NCI-H2227 (cell line): Measurements from ENCODE around the gene SPTA1.
"Not testable (repeated sequence)": the region's sequence is repeated elsewhere in the genome, so short reads cannot be mapped to it uniquely, and the experiment has no call there.

ENCODE experiments used
- DNase-seq: peaks from one replicate; lab custom pipeline; 2025; ENCODE audit not compliant: unreplicated experiment; lab: John Stamatoyannopoulos, UW

SPTA1 gene

GRCh38 chr1:158686111-158687009 lies at the start of gene SPTA1:
Gene SPTA1, minus strand, starts transcription at chr1:158686715. Its CDS starts 198 bp downstream, at chr1:158686517.
- no peak for DNase-seq

- DNase-seq = no peak
Measured at GRCh38 chr1:158735848-158736247, 49.3 kb upstream of the SPTA1 start.

- DNase-seq = no peak
Measured at GRCh38 chr1:158732524-158732923, 46.0 kb upstream of the SPTA1 start.

- no peak for DNase-seq
Measured at GRCh38 chr1:158731707-158732106, 45.2 kb upstream of the SPTA1 start.

- no peak for DNase-seq
Measured at GRCh38 chr1:158730453-158730852, 43.9 kb upstream of the SPTA1 start.

GRCh38 chr1:158728510-158729225 lies 42.2 kb upstream of the SPTA1 start:
- no peak for DNase-seq

- DNase-seq = no peak
Measured at GRCh38 chr1:158724442-158724841, 37.9 kb upstream of the SPTA1 start.

- no peak for DNase-seq
Measured at GRCh38 chr1:158720620-158721019, 34.1 kb upstream of the SPTA1 start, which contains the start of gene OR6K3. Gene OR6K3, minus strand, starts transcription at chr1:158720720. Its CDS starts 2,605 bp downstream, at chr1:158718115.

GRCh38 chr1:158719664-158720063 lies 33.1 kb upstream of the SPTA1 start:
- DNase-seq = no peak

- no peak for DNase-seq
Measured at GRCh38 chr1:158717344-158717743, 30.8 kb upstream of the SPTA1 start.

- DNase-seq = no peak
Measured at GRCh38 chr1:158716335-158716734, 29.8 kb upstream of the SPTA1 start.

GRCh38 chr1:158714754-158715153 lies 28.2 kb upstream of the SPTA1 start:
- no peak for DNase-seq

- DNase-seq = no peak
Measured at GRCh38 chr1:158711098-158711497, 24.6 kb upstream of the SPTA1 start.

GRCh38 chr1:158706096-158706495 lies 19.6 kb upstream of the SPTA1 start:
- DNase-seq = no peak

- no peak for DNase-seq
Measured at GRCh38 chr1:158700552-158700951, 14.0 kb upstream of the SPTA1 start, which contains the start of gene OR6K2. Gene OR6K2, minus strand, starts transcription at chr1:158700652. Its CDS starts 0 bp downstream, at chr1:158700652.

GRCh38 chr1:158694596-158694995 lies 8.1 kb upstream of the SPTA1 start:
- DNase-seq = no peak

GRCh38 chr1:158692356-158692755 lies 5.8 kb upstream of the SPTA1 start:
- DNase-seq = no peak

GRCh38 chr1:158691907-158692306 lies 5.4 kb upstream of the SPTA1 start:
- no peak for DNase-seq

- DNase-seq = not testable (repeated sequence)
Measured at GRCh38 chr1:158691149-158691548, 4.6 kb upstream of the SPTA1 start.

GRCh38 chr1:158689875-158690274 lies 3.4 kb upstream of the SPTA1 start:
- no peak for DNase-seq

- no peak for DNase-seq
Measured at GRCh38 chr1:158689110-158689509, 2.6 kb upstream of the SPTA1 start.

- DNase-seq = not testable (repeated sequence)
Measured at GRCh38 chr1:158688343-158688742, 1.8 kb upstream of the SPTA1 start.
